Sciatic nerve (tissue), 2 donors: ENCODE data around the gene STUB1. TPM values are rescaled to one million over a fixed set of nuclear protein-coding genes. Genes with fewer than 3 reads are reported as not detected.

ENCODE experiments used
- ATAC-seq: fragments of 200-7000 bp; cut with Tn5 transposase; one replicate; pipeline ENCODE4 v1.9.1; 2020; ENCODE audit warnings: mild to moderate bottlenecking, moderate library complexity
- DNase-seq: peaks from one replicate; pipeline ENCODE4 v3.0.0-alpha.2; 2020; ENCODE audit warnings: low spot score
- intact Hi-C: fragments of 100-400 bp; cut with DNase I; formaldehyde crosslinking; loops from one replicate; pipeline ENCODE4 v1.14.2; 2022
- total RNA-seq: library from RNA; stranded (reverse); fragmentation: NEBNext Ultra II Directional; extraction: Animal tissue kit (Norgen Biotek cat#: 25700); gene quantifications from one replicate; pipeline ENCODE4 v1.2.1, GENCODE V29; 2021
- donor health status: DM: no; HTN: no; CAD: no.
- donor health status: DM: no; HTN: no; CAD: no.

Gene STUB1
- total RNA-seq, 1 donor from 2014 or later = 80.2 TPM

- no peak for DNase-seq
- intact Hi-C loops = no loop called here
- ATAC-seq = peak; percentile 11
Measured at GRCh38 chr16:642189-643049, 37.8 kb upstream of the STUB1 start.

- no peak for ATAC-seq
- DNase-seq = no peak
- intact Hi-C loops = no loop called here
Measured at GRCh38 chr16:643050-643368, 37.2 kb upstream of the STUB1 start.

- intact Hi-C loops = no loop called here
- ATAC-seq (no peak), DNase-seq (no peak)
Measured at GRCh38 chr16:644556-644955, 35.7 kb upstream of the STUB1 start.

- intact Hi-C loops = no loop called here
- ATAC-seq (no peak), DNase-seq (no peak)
Measured at GRCh38 chr16:645852-646678, 34.1 kb upstream of the STUB1 start.

GRCh38 chr16:646679-647172, 33.5 kb upstream of the STUB1 start:
- ATAC-seq = no peak
- DNase-seq = no peak
- intact Hi-C loops = no loop called here

- ATAC-seq = peak; percentile 3
- no peak for DNase-seq
- intact Hi-C loops = no loop called here
Measured at GRCh38 chr16:647173-647902, 32.9 kb upstream of the STUB1 start.

GRCh38 chr16:648071-648780, 32.0 kb upstream of the STUB1 start:
- DNase-seq (no peak), ATAC-seq (no peak)
- intact Hi-C loops = no loop called here

- intact Hi-C loops = no loop called here
- ATAC-seq = peak; percentile 95
Measured at GRCh38 chr16:648781-649589, 31.2 kb upstream of the STUB1 start, which contains the start of gene WDR90. TSS of gene WDR90 (plus strand) at chr16:649365. CDS start at chr16:649417, 52 bp downstream.

GRCh38 chr16:649631-650030, 30.6 kb upstream of the STUB1 start:
- intact Hi-C loops = loop anchor here (10.0 kb wide), 1 partner anchor 65 kb away; no protein-coding TSS in a partner anchor
- ATAC-seq (no peak), DNase-seq (no peak)

More at GRCh38 chr16:648781-649589, 31.2 kb upstream of the STUB1 start, which contains the start of gene WDR90:
- DNase-seq = peak; percentile 97

- no peak for DNase-seq
- intact Hi-C loops = loop anchor here (10.0 kb wide), 1 partner anchor 67 kb away; no protein-coding TSS in a partner anchor
- ATAC-seq = no peak
Measured at GRCh38 chr16:651844-652243, 28.4 kb upstream of the STUB1 start.

GRCh38 chr16:652454-653305, 27.5 kb upstream of the STUB1 start:
- intact Hi-C loops = loop anchor here (10.0 kb wide), 1 partner anchor 68 kb away; no protein-coding TSS in a partner anchor
- no peak for ATAC-seq
- no peak for DNase-seq

GRCh38 chr16:654034-654433, 26.2 kb upstream of the STUB1 start:
- DNase-seq (no peak), ATAC-seq (no peak)
- intact Hi-C loops = loop anchor here (10.0 kb wide), 1 partner anchor 69 kb away; no protein-coding TSS in a partner anchor

- intact Hi-C loops = loop anchor here (10.0 kb wide), 1 partner anchor 73 kb away; no protein-coding TSS in a partner anchor
- ATAC-seq (no peak), DNase-seq (no peak)
Measured at GRCh38 chr16:657487-657886, 22.7 kb upstream of the STUB1 start.

GRCh38 chr16:658679-659571, 21.3 kb upstream of the STUB1 start:
- intact Hi-C loops = loop anchor here (10.0 kb wide), 1 partner anchor 74 kb away; no protein-coding TSS in a partner anchor
- ATAC-seq = no peak
- no peak for DNase-seq

- no peak for ATAC-seq
- intact Hi-C loops = loop anchor here (10.0 kb wide), 1 partner anchor 75 kb away; no protein-coding TSS in a partner anchor
Measured at GRCh38 chr16:659618-660017, 20.6 kb upstream of the STUB1 start.

GRCh38 chr16:660132-660458, 20.1 kb upstream of the STUB1 start:
- DNase-seq (no peak), ATAC-seq (no peak)
- intact Hi-C loops = no loop called here

More at GRCh38 chr16:659618-660017, 20.6 kb upstream of the STUB1 start:
- no peak for DNase-seq
